ENCODE measurements around the gene HACD1.
"Not testable (repeated sequence)": the region's sequence is repeated elsewhere in the genome, so short reads cannot be mapped to it uniquely, and the experiment has no call there.

HACD1 gene

DNA sequence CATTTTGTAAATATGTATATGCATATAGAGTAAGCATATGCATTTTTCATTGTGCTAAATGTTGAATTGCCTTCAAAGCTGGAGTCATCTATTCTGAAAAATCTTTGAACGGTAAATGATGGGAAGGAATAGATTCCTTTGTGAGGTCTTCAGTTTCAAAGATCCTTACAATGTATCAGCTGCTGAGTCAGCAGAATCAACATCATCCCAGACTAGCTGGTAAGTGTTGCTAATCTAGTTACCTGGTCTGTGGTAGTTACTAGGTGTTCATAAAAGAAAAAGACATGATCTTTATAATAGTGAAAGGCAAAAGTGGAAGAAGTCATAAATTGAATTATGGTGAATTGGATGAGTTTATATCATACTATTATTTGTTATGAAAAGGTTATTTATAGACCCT, 16.2 kb upstream of the HACD1 start:
- POLR2A ChIA-PET, result interaction anchor here (1.4 kb wide), 2 partner anchors 11 to 16 kb away, joined by 3 to 6 read pairs; partner anchors contain the start of genes HACD1 and STAM
- no peak overlapping the region for H3K27ac ChIP-seq (ENCODE audit: extremely low read depth, low read depth, low read length)
- no peaks in the 10 kb centered on the region for H3K4me1 ChIP-seq (ENCODE audit: control insufficient read depth, insufficient read depth, low read length)
- CTCF ChIA-PET, result interaction anchor here (0.6 kb wide), 4 partner anchors 114 to 1306 kb away, joined by 3 to 7 read pairs (median 4); no protein-coding TSS in a partner anchor
- no peak overlapping the region for H3K4me3 ChIP-seq (ENCODE audit: low read depth, low read length)
- H3K9me3 ChIP-seq (ENCODE audit: control insufficient read depth, insufficient read depth, low read depth, low read length), result no peaks in the 10 kb centered on the region
- no peak for TF ChIP-seq SETDB1 (IDR thresholded peaks at IDR 0.05; ENCODE audit: insufficient read length, low read length)
- TF ChIP-seq ZSCAN16 (tag by site-specific recombination; IDR thresholded peaks at IDR 0.05), result no peak
- no peak for TF ChIP-seq KLF10 (tag by site-specific recombination; IDR thresholded peaks at IDR 0.05)
- TF ChIP-seq ZFHX2 (tag by site-specific recombination; conservative IDR thresholded peaks at IDR 0.05), result no peak
- TF ChIP-seq ZNF621 (tag by site-specific recombination; IDR thresholded peaks at IDR 0.05), result no peak
- no peak for TF ChIP-seq OSR2 (tag by site-specific recombination; IDR thresholded peaks at IDR 0.05)
- TF ChIP-seq, protein P1, sequence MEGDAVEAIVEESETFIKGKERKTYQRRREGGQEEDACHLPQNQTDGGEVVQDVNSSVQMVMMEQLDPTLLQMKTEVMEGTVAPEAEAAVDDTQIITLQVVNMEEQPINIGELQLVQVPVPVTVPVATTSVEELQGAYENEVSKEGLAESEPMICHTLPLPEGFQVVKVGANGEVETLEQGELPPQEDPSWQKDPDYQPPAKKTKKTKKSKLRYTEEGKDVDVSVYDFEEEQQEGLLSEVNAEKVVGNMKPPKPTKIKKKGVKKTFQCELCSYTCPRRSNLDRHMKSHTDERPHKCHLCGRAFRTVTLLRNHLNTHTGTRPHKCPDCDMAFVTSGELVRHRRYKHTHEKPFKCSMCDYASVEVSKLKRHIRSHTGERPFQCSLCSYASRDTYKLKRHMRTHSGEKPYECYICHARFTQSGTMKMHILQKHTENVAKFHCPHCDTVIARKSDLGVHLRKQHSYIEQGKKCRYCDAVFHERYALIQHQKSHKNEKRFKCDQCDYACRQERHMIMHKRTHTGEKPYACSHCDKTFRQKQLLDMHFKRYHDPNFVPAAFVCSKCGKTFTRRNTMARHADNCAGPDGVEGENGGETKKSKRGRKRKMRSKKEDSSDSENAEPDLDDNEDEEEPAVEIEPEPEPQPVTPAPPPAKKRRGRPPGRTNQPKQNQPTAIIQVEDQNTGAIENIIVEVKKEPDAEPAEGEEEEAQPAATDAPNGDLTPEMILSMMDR (tag by site-specific recombination; IDR thresholded peaks at IDR 0.05), result no peak
- no peak for TF ChIP-seq ZBTB17 (tag by site-specific recombination; IDR thresholded peaks at IDR 0.05)
- TF ChIP-seq, protein P2, sequence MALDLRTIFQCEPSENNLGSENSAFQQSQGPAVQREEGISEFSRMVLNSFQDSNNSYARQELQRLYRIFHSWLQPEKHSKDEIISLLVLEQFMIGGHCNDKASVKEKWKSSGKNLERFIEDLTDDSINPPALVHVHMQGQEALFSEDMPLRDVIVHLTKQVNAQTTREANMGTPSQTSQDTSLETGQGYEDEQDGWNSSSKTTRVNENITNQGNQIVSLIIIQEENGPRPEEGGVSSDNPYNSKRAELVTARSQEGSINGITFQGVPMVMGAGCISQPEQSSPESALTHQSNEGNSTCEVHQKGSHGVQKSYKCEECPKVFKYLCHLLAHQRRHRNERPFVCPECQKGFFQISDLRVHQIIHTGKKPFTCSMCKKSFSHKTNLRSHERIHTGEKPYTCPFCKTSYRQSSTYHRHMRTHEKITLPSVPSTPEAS (tag by site-specific recombination; IDR thresholded peaks at IDR 0.05), result no peak
- no peak for TF ChIP-seq ZNF830 (tag by site-specific recombination; IDR thresholded peaks at IDR 0.05; ENCODE audit: low read depth)
- H3K36me3 ChIP-seq (ENCODE audit: control insufficient read depth in 2 of 2, insufficient read depth in 1 of 2, low read length in 2 of 2), result no peaks in the 10 kb centered on the region

DNA sequence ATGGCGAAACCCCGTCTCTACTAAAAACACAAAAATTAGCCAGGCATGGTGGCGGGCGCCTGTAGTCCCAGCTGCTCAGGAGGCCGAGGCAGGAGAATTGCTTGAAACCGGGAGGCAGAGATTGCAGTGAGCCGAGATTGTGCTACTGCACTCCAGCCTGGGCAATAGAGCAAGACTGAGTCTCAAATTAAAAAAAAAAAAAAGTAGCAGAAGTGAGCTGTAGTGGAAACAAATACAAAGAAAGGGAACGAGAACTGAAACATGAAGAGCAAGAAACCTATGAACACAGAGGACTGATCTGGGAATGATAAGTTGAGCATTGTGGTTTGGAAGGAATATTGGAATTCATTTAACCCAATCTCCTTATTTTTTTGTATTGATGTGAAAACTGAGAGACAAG, 15.4 kb upstream of the HACD1 start:
- POLR2A ChIA-PET, result interaction anchor here (1.4 kb wide), 2 partner anchors 11 to 16 kb away, joined by 3 to 6 read pairs; partner anchors contain the start of genes HACD1 and STAM
- H3K4me1 ChIP-seq (ENCODE audit: control insufficient read depth, insufficient read depth, low read length); CTCF ChIA-PET: not testable (repeated sequence)

DNA sequence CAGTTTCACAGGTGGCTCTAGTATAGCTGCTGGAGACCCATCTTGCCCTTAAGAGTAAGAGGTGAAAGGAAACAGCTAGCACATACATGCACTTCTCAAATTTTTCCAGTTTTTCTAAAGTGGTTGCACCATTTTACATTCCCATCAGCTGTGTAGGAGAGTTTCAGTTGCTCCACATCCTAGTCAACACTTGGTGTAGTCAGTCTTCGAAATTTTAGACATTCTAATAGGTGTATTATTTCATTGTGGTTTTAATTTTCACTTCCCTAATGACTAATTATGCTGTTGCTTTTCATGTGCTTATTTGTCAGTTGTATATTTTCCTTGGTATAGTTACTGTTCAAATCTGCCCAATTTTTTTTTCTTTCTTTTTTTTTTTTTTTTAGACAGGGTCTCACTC, 9.5 kb upstream of the HACD1 start:
- Histone ChIP-seq H3K36me3 (ENCODE audit: control insufficient read depth in 2 of 2, insufficient read depth in 1 of 2, low read length in 2 of 2) (no peaks in the 10 kb centered on the region), H3K4me3 (ENCODE audit: low read depth, low read length) (no peak overlapping the region), H3K9me3 (ENCODE audit: control insufficient read depth, insufficient read depth, low read depth, low read length) (no peaks in the 10 kb centered on the region), H3K4me1 (ENCODE audit: control insufficient read depth, insufficient read depth, low read length) (no peaks in the 10 kb centered on the region), H3K27ac (ENCODE audit: extremely low read depth, low read depth, low read length) (no peak overlapping the region)
- CTCF ChIA-PET, result interaction anchor here (0.6 kb wide), 1 partner anchor 934 kb away, joined by 4 read pairs; no protein-coding TSS in a partner anchor
- TF ChIP-seq ZNF514 (tag by site-specific recombination; IDR thresholded peaks at IDR 0.05) (no peak), ZNF843 (tag by site-specific recombination; IDR thresholded peaks at IDR 0.05) (no peak), SCRT1 (tag by site-specific recombination; IDR thresholded peaks at IDR 0.05; ENCODE audit: borderline replicate concordance) (no peak), ZNF610 (tag by site-specific recombination; IDR thresholded peaks at IDR 0.05; ENCODE audit: borderline replicate concordance) (no peak), IKZF3 (tag by site-specific recombination; IDR thresholded peaks at IDR 0.05) (no peak)
- TF ChIP-seq, protein P3, sequence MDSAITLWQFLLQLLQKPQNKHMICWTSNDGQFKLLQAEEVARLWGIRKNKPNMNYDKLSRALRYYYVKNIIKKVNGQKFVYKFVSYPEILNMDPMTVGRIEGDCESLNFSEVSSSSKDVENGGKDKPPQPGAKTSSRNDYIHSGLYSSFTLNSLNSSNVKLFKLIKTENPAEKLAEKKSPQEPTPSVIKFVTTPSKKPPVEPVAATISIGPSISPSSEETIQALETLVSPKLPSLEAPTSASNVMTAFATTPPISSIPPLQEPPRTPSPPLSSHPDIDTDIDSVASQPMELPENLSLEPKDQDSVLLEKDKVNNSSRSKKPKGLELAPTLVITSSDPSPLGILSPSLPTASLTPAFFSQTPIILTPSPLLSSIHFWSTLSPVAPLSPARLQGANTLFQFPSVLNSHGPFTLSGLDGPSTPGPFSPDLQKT (IDR thresholded peaks at IDR 0.05; ENCODE audit: borderline replicate concordance, low read depth, low read length), result no peak
- POLR2A ChIA-PET, result interaction anchor here (0.6 kb wide), 1 partner anchor 22 kb away, joined by 3 read pairs; no protein-coding TSS in a partner anchor

More for the DNA sequence above, 15.4 kb upstream of the HACD1 start:
- not testable (repeated sequence) for H3K27ac ChIP-seq (ENCODE audit: extremely low read depth, low read depth, low read length); H3K4me3 ChIP-seq (ENCODE audit: low read depth, low read length); H3K36me3 ChIP-seq (ENCODE audit: control insufficient read depth in 2 of 2, insufficient read depth in 1 of 2, low read length in 2 of 2); H3K9me3 ChIP-seq (ENCODE audit: control insufficient read depth, insufficient read depth, low read depth, low read length)
